ENCODE measurements around the gene PCSK7.

Gene PCSK7

DNA sequence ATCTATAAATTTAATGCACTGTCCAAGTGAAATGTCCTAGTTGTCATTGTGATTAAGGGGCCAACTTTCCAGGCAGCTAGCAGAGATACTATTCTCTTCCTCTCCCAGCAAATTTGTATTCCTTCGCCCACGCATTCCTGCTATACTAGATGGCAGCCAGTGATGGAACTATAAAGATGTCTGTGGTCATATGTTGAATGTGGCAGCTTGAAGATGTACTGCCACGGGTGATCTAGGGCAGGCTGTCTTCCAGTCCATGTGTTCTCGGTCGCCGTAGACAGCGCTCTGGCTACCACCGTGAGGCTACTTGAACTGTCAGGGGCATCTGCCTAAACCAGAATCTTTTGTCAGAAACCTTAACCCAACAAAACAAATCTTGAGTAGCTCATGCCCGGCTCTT is 61.7 kb downstream of the PCSK7 start:
- Histone ChIP-seq H2AFZ (ENCODE audit: low read length) (no peak overlapping the region), H3K4me2 (ENCODE audit: low read depth, low read length) (no peak overlapping the region), H3K79me2 (ENCODE audit: low read length) (no peaks in the 10 kb centered on the region; the same call in 1 of the 2 replicates), H3K27me3 (replicated peaks; ENCODE audit: insufficient read depth, low read length) (no peaks in the 10 kb centered on the region), H3F3A (ENCODE audit: insufficient read depth, low read length) (peaks cover 7% of the 10 kb centered on the region; the same call in 1 of the 2 replicates), H3K4me3 (ENCODE audit: low read length) (no peak overlapping the region), H3K4me1 (ENCODE audit: low read length) (no peaks in the 10 kb centered on the region), H3K9me3 (replicated peaks; ENCODE audit: insufficient read depth, low read length) (no peaks in the 10 kb centered on the region), H3K27ac (ENCODE audit: low read length) (no peak overlapping the region), H3K9me2 (replicated peaks; ENCODE audit: insufficient read depth, low read length) (no peaks in the 10 kb centered on the region), H3K36me3 (replicated peaks; ENCODE audit: insufficient read depth, low read length) (peaks cover 9% of the 10 kb centered on the region; the same call in 1 of the 2 replicates), H4K20me1 (ENCODE audit: insufficient read depth, low read length) (no peaks in the 10 kb centered on the region), H3K9ac (ENCODE audit: low read length) (no peak overlapping the region)
- DNase-seq, result no peak
- TF ChIP-seq EZH2phosphoT487 (IDR thresholded peaks at IDR 0.05; ENCODE audit: low read length) (no peak), EZH2 (optimal IDR thresholded peaks at IDR 0.05; ENCODE audit: low read depth, low read length) (no peak)
- TF ChIP-seq, protein P1, sequence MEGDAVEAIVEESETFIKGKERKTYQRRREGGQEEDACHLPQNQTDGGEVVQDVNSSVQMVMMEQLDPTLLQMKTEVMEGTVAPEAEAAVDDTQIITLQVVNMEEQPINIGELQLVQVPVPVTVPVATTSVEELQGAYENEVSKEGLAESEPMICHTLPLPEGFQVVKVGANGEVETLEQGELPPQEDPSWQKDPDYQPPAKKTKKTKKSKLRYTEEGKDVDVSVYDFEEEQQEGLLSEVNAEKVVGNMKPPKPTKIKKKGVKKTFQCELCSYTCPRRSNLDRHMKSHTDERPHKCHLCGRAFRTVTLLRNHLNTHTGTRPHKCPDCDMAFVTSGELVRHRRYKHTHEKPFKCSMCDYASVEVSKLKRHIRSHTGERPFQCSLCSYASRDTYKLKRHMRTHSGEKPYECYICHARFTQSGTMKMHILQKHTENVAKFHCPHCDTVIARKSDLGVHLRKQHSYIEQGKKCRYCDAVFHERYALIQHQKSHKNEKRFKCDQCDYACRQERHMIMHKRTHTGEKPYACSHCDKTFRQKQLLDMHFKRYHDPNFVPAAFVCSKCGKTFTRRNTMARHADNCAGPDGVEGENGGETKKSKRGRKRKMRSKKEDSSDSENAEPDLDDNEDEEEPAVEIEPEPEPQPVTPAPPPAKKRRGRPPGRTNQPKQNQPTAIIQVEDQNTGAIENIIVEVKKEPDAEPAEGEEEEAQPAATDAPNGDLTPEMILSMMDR (IDR thresholded peaks at IDR 0.05; ENCODE audit: low read length), result no peak

DNA sequence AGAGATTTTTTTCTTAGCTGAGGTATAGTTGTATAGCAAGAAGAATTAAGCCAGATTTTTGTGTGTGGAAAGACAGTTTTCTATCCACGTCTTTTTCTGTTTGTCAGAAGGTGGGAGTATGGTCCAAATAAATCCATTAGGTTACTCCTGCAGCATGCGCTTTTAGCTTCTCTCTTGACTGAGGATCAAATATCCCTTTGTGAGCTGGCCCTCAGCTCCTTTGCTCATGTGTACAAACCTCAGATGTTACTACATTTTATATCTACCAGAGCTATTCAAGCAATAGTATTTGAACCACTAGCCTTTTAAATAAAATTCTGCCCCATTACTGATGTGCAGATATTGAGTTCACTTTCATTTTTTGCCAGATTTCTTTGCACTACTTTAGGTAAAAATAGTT is 62.1 kb downstream of the PCSK7 start:
- Histone ChIP-seq H3K4me2 (ENCODE audit: low read depth, low read length) (no peak overlapping the region), H3K9me2 (replicated peaks; ENCODE audit: insufficient read depth, low read length) (no peaks in the 10 kb centered on the region), H3K4me3 (ENCODE audit: low read length) (no peak overlapping the region), H3K9me3 (replicated peaks; ENCODE audit: insufficient read depth, low read length) (no peaks in the 10 kb centered on the region), H4K20me1 (ENCODE audit: insufficient read depth, low read length) (no peaks in the 10 kb centered on the region), H3F3A (ENCODE audit: insufficient read depth, low read length) (peaks cover 7% of the 10 kb centered on the region; the same call in 1 of the 2 replicates), H3K36me3 (replicated peaks; ENCODE audit: insufficient read depth, low read length) (peaks cover 9% of the 10 kb centered on the region; the same call in 1 of the 2 replicates), H3K79me2 (ENCODE audit: low read length) (no peaks in the 10 kb centered on the region; the same call in 1 of the 2 replicates), H3K9ac (ENCODE audit: low read length) (no peak overlapping the region), H2AFZ (ENCODE audit: low read length) (no peak overlapping the region), H3K27me3 (replicated peaks; ENCODE audit: insufficient read depth, low read length) (no peaks in the 10 kb centered on the region), H3K27ac (ENCODE audit: low read length) (no peak overlapping the region), H3K4me1 (ENCODE audit: low read length) (no peaks in the 10 kb centered on the region)
- TF ChIP-seq EZH2phosphoT487 (IDR thresholded peaks at IDR 0.05; ENCODE audit: low read length), result no peak
- TF ChIP-seq, protein P1 (IDR thresholded peaks at IDR 0.05; ENCODE audit: low read length), result no peak
- no peak for TF ChIP-seq EZH2 (optimal IDR thresholded peaks at IDR 0.05; ENCODE audit: low read depth, low read length)
- no peak for DNase-seq

DNA sequence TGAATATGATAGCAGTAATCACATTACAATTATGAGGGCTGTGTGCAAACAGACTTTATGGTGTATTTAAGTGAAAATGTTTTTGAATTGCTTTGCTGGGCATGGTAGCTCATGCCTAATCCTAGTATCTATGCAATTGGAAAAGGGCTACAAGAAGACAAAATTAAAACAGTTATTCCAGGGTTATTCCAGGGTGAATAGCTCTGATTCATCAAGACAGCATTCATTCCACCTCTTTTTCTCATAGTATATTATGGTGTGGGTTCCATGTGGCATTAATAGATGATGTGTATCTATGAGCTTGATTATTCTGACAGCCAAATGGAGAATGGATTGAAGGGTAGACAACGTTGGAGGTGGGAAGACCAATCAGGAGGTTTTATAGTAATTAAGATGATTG is 65.4 kb downstream of the PCSK7 start:
- H3K4me1 ChIP-seq (ENCODE audit: low read length), result no peaks in the 10 kb centered on the region
- H3K27me3 ChIP-seq (replicated peaks; ENCODE audit: insufficient read depth, low read length), result no peaks in the 10 kb centered on the region
- no peak overlapping the region for H2AFZ ChIP-seq (ENCODE audit: low read length)
- H3K9me3 ChIP-seq (replicated peaks; ENCODE audit: insufficient read depth, low read length), result no peaks in the 10 kb centered on the region
- H4K20me1 ChIP-seq (ENCODE audit: insufficient read depth, low read length), result no peaks in the 10 kb centered on the region
- no peak overlapping the region for H3K27ac ChIP-seq (ENCODE audit: low read length)
- no peak for DNase-seq
- no peak overlapping the region for H3K4me3 ChIP-seq (ENCODE audit: low read length)
- no peaks in the 10 kb centered on the region for H3K9me2 ChIP-seq (replicated peaks; ENCODE audit: insufficient read depth, low read length)
- H3K4me2 ChIP-seq (ENCODE audit: low read depth, low read length), result no peak overlapping the region
- H3K79me2 ChIP-seq (ENCODE audit: low read length), result peaks cover 8% of the 10 kb centered on the region
- no peak overlapping the region for H3K9ac ChIP-seq (ENCODE audit: low read length)
- no peaks in the 10 kb centered on the region for H3F3A ChIP-seq (ENCODE audit: insufficient read depth, low read length)
- peaks cover 12% of the 10 kb centered on the region; the same call in 1 of the 2 replicates for H3K36me3 ChIP-seq (replicated peaks; ENCODE audit: insufficient read depth, low read length)
- TF ChIP-seq EZH2 (optimal IDR thresholded peaks at IDR 0.05; ENCODE audit: low read depth, low read length) (no peak), EZH2phosphoT487 (IDR thresholded peaks at IDR 0.05; ENCODE audit: low read length) (no peak)
- TF ChIP-seq, protein P1 (IDR thresholded peaks at IDR 0.05; ENCODE audit: low read length), result no peak
